ENCODE results near the gene CDC42.

Gene CDC42

DNA sequence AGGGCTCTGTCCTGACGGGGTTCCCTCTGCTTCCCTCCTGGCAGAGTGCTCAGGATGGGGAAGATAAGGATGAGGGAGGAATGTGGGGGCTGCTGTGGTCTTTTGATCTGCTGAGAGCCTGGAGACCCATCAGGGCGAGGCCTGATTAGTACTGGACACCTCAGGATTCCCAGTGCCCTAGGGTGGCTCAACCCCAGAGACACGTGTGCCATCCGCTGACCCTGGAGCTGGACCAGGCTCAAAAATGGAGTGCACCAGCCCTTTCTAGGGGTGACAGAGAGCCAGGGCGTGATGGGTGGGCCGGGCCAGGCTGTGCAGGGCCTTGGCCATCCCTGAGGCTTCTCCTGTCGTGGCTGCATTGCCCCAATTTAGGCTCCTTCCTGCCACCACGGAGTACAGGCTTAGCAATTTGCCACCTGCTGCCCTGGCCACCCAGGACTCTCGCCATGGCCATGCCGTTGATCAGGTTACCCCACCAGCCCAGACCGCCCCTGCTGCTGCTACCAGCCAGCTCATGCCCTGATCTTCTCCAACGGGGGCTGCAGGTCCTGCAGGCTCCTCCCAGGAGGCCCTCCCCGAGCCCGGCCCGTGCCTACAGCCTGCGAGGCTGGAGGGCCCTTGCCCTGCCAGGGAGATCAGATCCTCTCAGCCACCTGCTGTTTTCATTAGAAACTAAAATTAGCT, 80.9 kb downstream of the CDC42 start:
- Histone ChIP-seq H3K36me3 (ENCODE audit: control insufficient read depth, insufficient read depth, low read length) (no peaks in the 10 kb centered on the region), H3K27me3 (replicated peaks; ENCODE audit: control insufficient read depth, insufficient read depth, low read length) (no peaks in the 10 kb centered on the region; the same call in 1 of the 2 replicates), H3K4me3 (replicated peaks; ENCODE audit: low read depth, low read length) (no peak overlapping the region)
- DNase-seq (ENCODE audit: extremely low read depth, insufficient read length) = no peak
- TF ChIP-seq CTCF (IDR thresholded peaks at IDR 0.05; ENCODE audit: insufficient read depth, low read length, poor library complexity, severe bottlenecking) = no peak

- no peak overlapping the region for H3K4me3 ChIP-seq (replicated peaks; ENCODE audit: low read depth, low read length)
- no peak for TF ChIP-seq CTCF (IDR thresholded peaks at IDR 0.05; ENCODE audit: insufficient read depth, low read length, poor library complexity, severe bottlenecking)
- H3K36me3 ChIP-seq (ENCODE audit: control insufficient read depth, insufficient read depth, low read length) = no peaks in the 10 kb centered on the region
- H3K27me3 ChIP-seq (replicated peaks; ENCODE audit: control insufficient read depth, insufficient read depth, low read length) = no peaks in the 10 kb centered on the region; the same call in 1 of the 2 replicates
- DNase-seq (ENCODE audit: extremely low read depth, insufficient read length) = no peak
Observed at GRCh38 chr1:22133931-22134324, 81.4 kb downstream of the CDC42 start.

DNA sequence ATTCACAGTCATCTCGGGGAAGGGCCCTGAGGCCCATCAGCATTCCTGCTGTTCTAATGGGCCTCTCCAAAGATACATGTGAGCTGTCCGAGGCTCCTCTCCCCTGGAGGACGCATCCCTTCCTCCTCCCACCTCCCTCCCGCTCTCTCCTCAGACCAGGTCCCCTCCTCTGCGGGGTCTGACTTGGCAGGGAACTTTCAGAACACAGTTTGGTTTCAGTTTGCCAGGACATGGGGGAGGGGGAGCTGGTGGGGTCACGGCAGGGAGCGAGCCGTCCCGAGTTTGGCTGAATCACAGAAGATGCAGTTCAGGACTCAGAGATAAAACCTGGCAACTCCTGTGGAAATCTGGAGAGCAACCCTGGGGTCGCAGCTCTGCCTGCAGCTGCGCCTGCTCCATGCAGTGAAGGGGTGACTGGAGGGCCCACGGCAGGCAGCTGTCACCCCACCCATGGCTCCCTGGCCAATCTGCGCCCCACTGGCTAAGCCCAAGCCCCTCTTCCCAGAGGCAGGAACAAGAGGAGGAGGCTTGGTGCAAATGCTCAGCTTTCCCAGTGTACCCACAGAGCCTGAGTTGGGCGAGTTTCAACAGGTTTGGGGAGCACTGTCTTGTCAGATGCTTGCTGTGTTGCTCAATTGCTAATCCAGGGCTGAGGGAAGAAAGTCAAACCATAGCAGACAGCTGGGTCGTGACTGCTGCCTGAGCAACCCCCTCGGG, 84.7 kb downstream of the CDC42 start:
- Histone ChIP-seq H3K4me3 (replicated peaks; ENCODE audit: low read depth, low read length) (no peak overlapping the region), H3K27me3 (replicated peaks; ENCODE audit: control insufficient read depth, insufficient read depth, low read length) (peaks cover 2% of the 10 kb centered on the region; the same call in 1 of the 2 replicates), H3K36me3 (ENCODE audit: control insufficient read depth, insufficient read depth, low read length) (no peaks in the 10 kb centered on the region)
- DNase-seq (ENCODE audit: extremely low read depth, insufficient read length) = no peak
- TF ChIP-seq CTCF (IDR thresholded peaks at IDR 0.05; ENCODE audit: insufficient read depth, low read length, poor library complexity, severe bottlenecking) = no peak

GRCh38 chr1:22139066-22139594, 86.6 kb downstream of the CDC42 start:
- Histone ChIP-seq H3K4me3 (replicated peaks; ENCODE audit: low read depth, low read length) (no peak overlapping the region), H3K27me3 (replicated peaks; ENCODE audit: control insufficient read depth, insufficient read depth, low read length) (peaks cover 4% of the 10 kb centered on the region), H3K36me3 (ENCODE audit: control insufficient read depth, insufficient read depth, low read length) (no peaks in the 10 kb centered on the region)
- no peak for TF ChIP-seq CTCF (IDR thresholded peaks at IDR 0.05; ENCODE audit: insufficient read depth, low read length, poor library complexity, severe bottlenecking)
- DNase-seq (ENCODE audit: extremely low read depth, insufficient read length) = no peak

GRCh38 chr1:22139817-22140216, 87.3 kb downstream of the CDC42 start:
- Histone ChIP-seq H3K36me3 (ENCODE audit: control insufficient read depth, insufficient read depth, low read length) (no peaks in the 10 kb centered on the region), H3K4me3 (replicated peaks; ENCODE audit: low read depth, low read length) (no peak overlapping the region), H3K27me3 (replicated peaks; ENCODE audit: control insufficient read depth, insufficient read depth, low read length) (peaks cover 4% of the 10 kb centered on the region)
- TF ChIP-seq CTCF (IDR thresholded peaks at IDR 0.05; ENCODE audit: insufficient read depth, low read length, poor library complexity, severe bottlenecking) = no peak
- DNase-seq (ENCODE audit: extremely low read depth, insufficient read length) = no peak
